ENCODE results near the gene SRRT.

Gene SRRT

GRCh38 chr7:100874300-100874576 lies 665 bp upstream of the SRRT start:
- peak overlapping the region; percentile 94 for H3K4me3 ChIP-seq (ENCODE audit: low read depth, low read length)
- TF ChIP-seq CTCF (IDR thresholded peaks at IDR 0.05; ENCODE audit: borderline replicate concordance, insufficient read depth, low read depth, low read length) = no peak

GRCh38 chr7:100875356-100875751 lies 451 bp downstream of the SRRT start:
- H3K4me3 ChIP-seq (ENCODE audit: low read depth, low read length) = peak overlapping the region; percentile 94
- TF ChIP-seq CTCF (IDR thresholded peaks at IDR 0.05; ENCODE audit: borderline replicate concordance, insufficient read depth, low read depth, low read length) = no peak

DNA sequence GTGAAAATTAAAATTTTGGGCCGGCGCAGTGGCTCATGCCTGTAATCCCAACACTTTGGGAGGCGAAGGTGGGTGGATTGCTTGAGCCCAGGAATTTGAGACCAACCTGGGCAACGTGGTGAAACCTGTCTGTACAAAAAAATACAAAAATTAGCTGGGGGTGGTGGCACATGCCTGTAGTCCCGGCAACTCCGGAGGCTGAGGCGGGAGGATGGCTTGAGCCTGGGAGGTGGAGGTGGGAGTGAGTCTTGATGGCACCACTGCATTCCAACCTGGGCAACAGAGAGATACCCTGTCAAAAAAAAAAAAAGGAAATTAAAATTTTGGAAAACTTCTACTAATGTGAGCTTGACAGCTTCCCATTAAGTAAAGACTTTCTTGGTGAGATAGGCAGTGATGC lies 3.1 kb downstream of the SRRT start:
- H3K4me3 ChIP-seq (ENCODE audit: low read depth, low read length) = no peak overlapping the region
- TF ChIP-seq CTCF (IDR thresholded peaks at IDR 0.05; ENCODE audit: borderline replicate concordance, insufficient read depth, low read depth, low read length) = no peak

DNA sequence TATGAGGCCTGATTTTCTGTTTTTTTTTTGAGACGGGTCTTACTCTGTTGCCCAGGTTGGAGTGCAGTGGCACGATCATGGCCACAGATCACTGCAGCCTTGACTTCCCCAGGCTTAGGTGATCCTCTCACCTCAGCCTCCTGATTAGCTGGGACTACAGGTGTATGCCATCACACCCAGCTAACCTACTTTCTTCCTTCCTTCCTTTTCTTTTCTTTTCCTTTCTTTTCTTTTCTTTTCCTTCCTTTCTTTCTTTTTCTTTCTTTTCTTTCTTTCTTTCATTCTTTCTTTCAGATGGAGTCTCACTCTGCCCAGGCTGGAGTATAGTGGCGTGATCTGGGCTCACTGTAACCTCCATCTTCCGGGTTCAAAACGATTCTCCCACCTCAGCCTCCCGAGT lies 3.8 kb downstream of the SRRT start:
- TF ChIP-seq CTCF (IDR thresholded peaks at IDR 0.05; ENCODE audit: borderline replicate concordance, insufficient read depth, low read depth, low read length) = no peak
- H3K4me3 ChIP-seq (ENCODE audit: low read depth, low read length) = no peak overlapping the region

GRCh38 chr7:100879685-100880261 lies 4.9 kb downstream of the SRRT start:
- H3K4me3 ChIP-seq (ENCODE audit: low read depth, low read length) = no peak overlapping the region
- TF ChIP-seq CTCF (IDR thresholded peaks at IDR 0.05; ENCODE audit: borderline replicate concordance, insufficient read depth, low read depth, low read length) = no peak

GRCh38 chr7:100880645-100881044 lies 5.7 kb downstream of the SRRT start:
- no peak overlapping the region for H3K4me3 ChIP-seq (ENCODE audit: low read depth, low read length)
- no peak for TF ChIP-seq CTCF (IDR thresholded peaks at IDR 0.05; ENCODE audit: borderline replicate concordance, insufficient read depth, low read depth, low read length)

- H3K4me3 ChIP-seq (ENCODE audit: low read depth, low read length) = no peak overlapping the region
Observed at GRCh38 chr7:100881136-100881535, 6.2 kb downstream of the SRRT start.

More at GRCh38 chr7:100881136-100881535, 6.2 kb downstream of the SRRT start:
- TF ChIP-seq CTCF (IDR thresholded peaks at IDR 0.05; ENCODE audit: borderline replicate concordance, insufficient read depth, low read depth, low read length) = no peak
